GM12891 (cell line): ENCODE results near the gene GPS1.

Source experiments
- PAX5 ChIP-seq: IDR thresholded peaks from 2 replicates; pipeline ENCODE4 v1.6.1; 2011; ENCODE audit warnings: low read length, moderate library complexity, mild to moderate bottlenecking; ENCODE audit not compliant: insufficient read depth, severe bottlenecking
- POLR2A ChIP-seq: IDR thresholded peaks from 2 replicates; pipeline ENCODE4 v1.6.1; 2011; ENCODE audit warnings: low read depth, low read length, control low read depth
- POLR2AphosphoS5 ChIP-seq: IDR thresholded peaks from 2 replicates; pipeline ENCODE4 v1.6.1; 2011; ENCODE audit warnings: low read depth, low read length, control low read depth
- TAF1 ChIP-seq: IDR thresholded peaks from 2 replicates; pipeline ENCODE4 v1.6.1; 2011; ENCODE audit warnings: low read depth, low read length, control low read depth

GRCh38 chr17:82042649-82043048, 9.0 kb upstream of the GPS1 start:
- TF ChIP-seq POLR2AphosphoS5 (no peak), POLR2A (no peak), PAX5 (no peak), TAF1 (no peak)
